Breast epithelium (tissue), 4 donors: ENCODE data around the gene MEOX2. TPM values are rescaled to one million over a fixed set of nuclear protein-coding genes. Genes with fewer than 3 reads are reported as not detected.

ENCODE experiments used
- DNase-seq, 2 donors: peaks; one replicate each; pipeline ENCODE4 v3.0.0-alpha.2; 2019; ENCODE audit warnings: low spot score in 2 of 2
- H3K27ac ChIP-seq, 2 donors: fragments of 200-600 bp; sonication (generic) in 1 of 2; one replicate each; pipeline ENCODE4 v1.5.1; 2016 to 2019; ENCODE audit warnings: mild to moderate bottlenecking in 1 of 2
- H3K27me3 ChIP-seq, 2 donors: fragments of 200-600 bp; sonication (generic) in 1 of 2; one replicate each; pipeline versions ENCODE4 v1.5.1 to v1.6.0; 2017 to 2019; ENCODE audit warnings: control low read depth in 1 of 2, mild to moderate bottlenecking in 1 of 2
- H3K36me3 ChIP-seq: fragments of 200-600 bp; one replicate; pipeline ENCODE4 v1.5.1; 2019
- H3K4me1 ChIP-seq, 2 donors: fragments of 200-600 bp; sonication (generic); one replicate each; pipeline ENCODE4 v1.5.1; 2016 to 2019; ENCODE audit warnings: control low read depth in 1 of 2
- H3K4me3 ChIP-seq, 3 donors: fragments of 200-600 bp; sonication (generic); 1 replicate in 2 of 3; 2 replicates in 1 of 3; pipeline ENCODE4 v1.5.1; 2016 to 2019; ENCODE audit warnings: mild to moderate bottlenecking in 3 of 3, moderate library complexity in 2 of 3
- H3K9me3 ChIP-seq, 2 donors: fragments of 200-600 bp; sonication (generic) in 1 of 2; one replicate each; pipeline ENCODE4 v1.5.1; 2016 to 2019; ENCODE audit warnings: control low read depth in 1 of 2
- CTCF ChIP-seq, 3 donors: fragments of 450-650 bp; IDR thresholded peaks; one replicate each; pipeline ENCODE4 v1.5.1; 2016 to 2017; ENCODE audit warnings: antibody characterized with exemption in 3 of 3, mild to moderate bottlenecking in 3 of 3, moderate library complexity in 3 of 3
- POLR2A ChIP-seq: fragments of 450-650 bp; IDR thresholded peaks from one replicate; pipeline ENCODE4 v1.6.1; 2016; ENCODE audit warnings: antibody characterized with exemption, mild to moderate bottlenecking, moderate library complexity
- POLR2AphosphoS5 ChIP-seq, 3 donors: sonication (generic); formaldehyde crosslinking; IDR thresholded peaks; one replicate each; pipeline ENCODE4 v1.6.1; 2017; ENCODE audit warnings: antibody characterized with exemption in 3 of 3
- intact Hi-C: fragments of 100-400 bp; cut with DNase I; formaldehyde crosslinking; loops from one replicate; pipeline ENCODE4 v1.15.1; 2023; ENCODE audit warnings: low total_unique reads
- total RNA-seq, 3 donors: library from RNA; depleted of rRNA; stranded (reverse); fragments of >200 nt; gene quantifications; one replicate each; pipeline ENCODE4 v1.1.0, GENCODE V29; 2016

Gene MEOX2
- total RNA-seq, 3 donors from 2014 or later, result 6.4 to 19.7 (median 14.2) TPM

GRCh38 chr7:15682111-15682510 lies 4.4 kb downstream of the MEOX2 start:
- no peak overlapping the region for H3K27ac ChIP-seq
- no peaks in the 10 kb centered on the region for H3K9me3 ChIP-seq
- H3K36me3 ChIP-seq, result no peaks in the 10 kb centered on the region
- TF ChIP-seq POLR2AphosphoS5 (IDR thresholded peaks at IDR 0.05) (no peak), POLR2A (no peak), CTCF (IDR thresholded peaks at IDR 0.05) (no peak)
- intact Hi-C loops, result loop anchor here (10.0 kb wide), 1 partner anchor 383 kb away; no protein-coding TSS in a partner anchor
- peak overlapping the region in 2 of 3 donors; percentile 41 to 46 for H3K4me3 ChIP-seq
- peaks cover 0 to 40% of the 10 kb centered on the region in 2 donors for H3K27me3 ChIP-seq
- peaks cover 0 to 3% of the 10 kb centered on the region in 2 donors for H3K4me1 ChIP-seq
- DNase-seq, result no peak

- DNase-seq, result no peak
- peak overlapping the region in 1 of 3 donors; percentile 41 for H3K4me3 ChIP-seq
- H3K27ac ChIP-seq, result no peak overlapping the region
- H3K36me3 ChIP-seq, result no peaks in the 10 kb centered on the region
- no peak for TF ChIP-seq CTCF (IDR thresholded peaks at IDR 0.05)
- TF ChIP-seq POLR2AphosphoS5 (IDR thresholded peaks at IDR 0.05), result no peak
- no peak for TF ChIP-seq POLR2A
- H3K4me1 ChIP-seq, result peaks cover 0 to 3% of the 10 kb centered on the region in 2 donors
- no peaks in the 10 kb centered on the region for H3K9me3 ChIP-seq
- H3K27me3 ChIP-seq, result peaks cover 0 to 35% of the 10 kb centered on the region in 2 donors
- intact Hi-C loops, result loop anchor here (10.0 kb wide), 1 partner anchor 383 kb away; no protein-coding TSS in a partner anchor
These were observed 4.9 kb downstream of the MEOX2 start for GRCh38 chr7:15681631-15682030.

- DNase-seq, result no peak
- no peak overlapping the region for H3K27ac ChIP-seq
These were observed 5.3 kb downstream of the MEOX2 start for GRCh38 chr7:15681186-15681585.

GRCh38 chr7:15680446-15680845 lies 6.0 kb downstream of the MEOX2 start:
- DNase-seq, result no peak
- Histone ChIP-seq H3K36me3 (no peaks in the 10 kb centered on the region), H3K9me3 (no peaks in the 10 kb centered on the region), H3K27me3 (peaks cover 0 to 24% of the 10 kb centered on the region in 2 donors), H3K4me3 (peak overlapping the region in 2 of 3 donors; percentile 2 to 6), H3K4me1 (no peaks in the 10 kb centered on the region), H3K27ac (peak overlapping the region; percentile 4 to 32)
- TF ChIP-seq POLR2A, result no peak
- no peak for TF ChIP-seq CTCF (IDR thresholded peaks at IDR 0.05)
- no peak for TF ChIP-seq POLR2AphosphoS5 (IDR thresholded peaks at IDR 0.05)
- intact Hi-C loops, result loop anchor here (10.0 kb wide), 1 partner anchor 384 kb away; no protein-coding TSS in a partner anchor

More at GRCh38 chr7:15681186-15681585, 5.3 kb downstream of the MEOX2 start:
- no peaks in the 10 kb centered on the region for H3K9me3 ChIP-seq
- TF ChIP-seq POLR2A (no peak), POLR2AphosphoS5 (IDR thresholded peaks at IDR 0.05) (no peak), CTCF (IDR thresholded peaks at IDR 0.05) (no peak)
- peaks cover 0 to 31% of the 10 kb centered on the region in 2 donors for H3K27me3 ChIP-seq
- peaks cover 0 to 3% of the 10 kb centered on the region in 2 donors for H3K4me1 ChIP-seq
- H3K4me3 ChIP-seq, result peak overlapping the region in 1 of 3 donors; percentile 41
- H3K36me3 ChIP-seq, result no peaks in the 10 kb centered on the region
- intact Hi-C loops, result loop anchor here (10.0 kb wide), 1 partner anchor 384 kb away; no protein-coding TSS in a partner anchor

GRCh38 chr7:15679306-15679705 lies 7.2 kb downstream of the MEOX2 start:
- no peak overlapping the region for H3K27ac ChIP-seq
- DNase-seq, result no peak

More at GRCh38 chr7:15679306-15679705, 7.2 kb downstream of the MEOX2 start:
- intact Hi-C loops, result no loop called here
- Histone ChIP-seq H3K4me1 (no peaks in the 10 kb centered on the region), H3K36me3 (no peaks in the 10 kb centered on the region), H3K9me3 (no peaks in the 10 kb centered on the region), H3K4me3 (peak overlapping the region in 1 of 3 donors; percentile 12), H3K27me3 (peaks cover 0 to 13% of the 10 kb centered on the region in 2 donors)
- TF ChIP-seq CTCF (IDR thresholded peaks at IDR 0.05) (no peak), POLR2AphosphoS5 (IDR thresholded peaks at IDR 0.05) (no peak), POLR2A (no peak)
